Measurements from ENCODE around the gene NAALADL2.

NAALADL2 gene

GRCh38 chr3:175746308-175746707 lies 887.2 kb downstream of the NAALADL2 start:
- no peak for DNase-seq
- ATAC-seq (ENCODE audit: insufficient read depth, low read depth) = no peak
- Histone ChIP-seq H3K9ac (ENCODE audit: low read depth, low read length) (no peak overlapping the region), H3K9me3 (ENCODE audit: insufficient read depth, low read length, severe bottlenecking) (no peaks in the 10 kb centered on the region), H3K79me2 (ENCODE audit: insufficient read depth, low read length) (no peaks in the 10 kb centered on the region), H2AFZ (ENCODE audit: low read depth, low read length) (no peak overlapping the region), H3K4me1 (ENCODE audit: insufficient read depth, low read length) (no peaks in the 10 kb centered on the region), H4K20me1 (ENCODE audit: insufficient read depth, low read length) (no peaks in the 10 kb centered on the region), H3K27me3 (ENCODE audit: insufficient read depth, low read length, poor library complexity) (no peaks in the 10 kb centered on the region), H3K4me3 (ENCODE audit: low read depth in 1 of 2, low read length in 2 of 2) (no peak overlapping the region), H3K4me2 (ENCODE audit: insufficient read depth, low read length) (no peak overlapping the region), H3K27ac (ENCODE audit: low read length) (no peak overlapping the region), H3K36me3 (ENCODE audit: insufficient read depth, low read length) (no peaks in the 10 kb centered on the region)
- no peak for TF ChIP-seq EZH2 (IDR thresholded peaks at IDR 0.05; ENCODE audit: borderline replicate concordance, low read depth, low read length, severe bottlenecking)
- no peak for TF ChIP-seq CTCF (IDR thresholded peaks at IDR 0.05; ENCODE audit: borderline replicate concordance, extremely low read depth, low read length, poor library complexity, severe bottlenecking)

- Histone ChIP-seq H3K36me3 (ENCODE audit: insufficient read depth, low read length) (no peaks in the 10 kb centered on the region), H2AFZ (ENCODE audit: low read depth, low read length) (no peak overlapping the region), H3K27me3 (ENCODE audit: insufficient read depth, low read length, poor library complexity) (no peaks in the 10 kb centered on the region), H3K79me2 (ENCODE audit: insufficient read depth, low read length) (no peaks in the 10 kb centered on the region), H3K9ac (ENCODE audit: low read depth, low read length) (no peak overlapping the region), H3K27ac (ENCODE audit: low read length) (no peak overlapping the region), H4K20me1 (ENCODE audit: insufficient read depth, low read length) (no peaks in the 10 kb centered on the region), H3K4me1 (ENCODE audit: insufficient read depth, low read length) (no peaks in the 10 kb centered on the region), H3K4me3 (ENCODE audit: low read depth in 1 of 2, low read length in 2 of 2) (no peak overlapping the region), H3K4me2 (ENCODE audit: insufficient read depth, low read length) (no peak overlapping the region), H3K9me3 (ENCODE audit: insufficient read depth, low read length, severe bottlenecking) (no peaks in the 10 kb centered on the region)
- DNase-seq (no peak), ATAC-seq (ENCODE audit: insufficient read depth, low read depth) (no peak)
- no peak for TF ChIP-seq EZH2 (IDR thresholded peaks at IDR 0.05; ENCODE audit: borderline replicate concordance, low read depth, low read length, severe bottlenecking)
- TF ChIP-seq CTCF (IDR thresholded peaks at IDR 0.05; ENCODE audit: borderline replicate concordance, extremely low read depth, low read length, poor library complexity, severe bottlenecking) = no peak
These were observed 889.1 kb downstream of the NAALADL2 start for GRCh38 chr3:175748087-175748730.

- H2AFZ ChIP-seq (ENCODE audit: low read depth, low read length) = no peak overlapping the region
- DNase-seq = no peak
These were observed 890.8 kb downstream of the NAALADL2 start for GRCh38 chr3:175749981-175750380.

More at GRCh38 chr3:175749981-175750380, 890.8 kb downstream of the NAALADL2 start:
- TF ChIP-seq EZH2 (IDR thresholded peaks at IDR 0.05; ENCODE audit: borderline replicate concordance, low read depth, low read length, severe bottlenecking) = no peak
- no peak for TF ChIP-seq CTCF (IDR thresholded peaks at IDR 0.05; ENCODE audit: borderline replicate concordance, extremely low read depth, low read length, poor library complexity, severe bottlenecking)
- Histone ChIP-seq H4K20me1 (ENCODE audit: insufficient read depth, low read length) (no peaks in the 10 kb centered on the region), H3K4me1 (ENCODE audit: insufficient read depth, low read length) (no peaks in the 10 kb centered on the region), H3K27ac (ENCODE audit: low read length) (no peak overlapping the region), H3K27me3 (ENCODE audit: insufficient read depth, low read length, poor library complexity) (no peaks in the 10 kb centered on the region), H3K79me2 (ENCODE audit: insufficient read depth, low read length) (no peaks in the 10 kb centered on the region), H3K9me3 (ENCODE audit: insufficient read depth, low read length, severe bottlenecking) (no peaks in the 10 kb centered on the region), H3K9ac (ENCODE audit: low read depth, low read length) (no peak overlapping the region), H3K36me3 (ENCODE audit: insufficient read depth, low read length) (no peaks in the 10 kb centered on the region), H3K4me2 (ENCODE audit: insufficient read depth, low read length) (no peak overlapping the region), H3K4me3 (ENCODE audit: low read depth in 1 of 2, low read length in 2 of 2) (no peak overlapping the region)
- ATAC-seq (ENCODE audit: insufficient read depth, low read depth) = no peak

Data from DND-41 (cell line).